ENCODE results near the gene FAM110A.

Gene FAM110A

GRCh38 chr20:819680-820322, 13.7 kb upstream of the FAM110A start:
- TF ChIP-seq CTCF (conservative IDR thresholded peaks at IDR 0.05; ENCODE audit: low read depth, low read length): no peak
- no peak overlapping the region for H3K27ac ChIP-seq
- H3K79me2 ChIP-seq (ENCODE audit: insufficient read depth, low read depth): no peaks in the 10 kb centered on the region
- peaks cover 21% of the 10 kb centered on the region for H3K4me1 ChIP-seq (ENCODE audit: low read depth, poor library complexity, severe bottlenecking)
- no peak overlapping the region for H3K4me2 ChIP-seq
- H4K20me1 ChIP-seq (ENCODE audit: insufficient read depth): no peaks in the 10 kb centered on the region
- H3K4me3 ChIP-seq (IDR thresholded peaks at IDR 0.05; ENCODE audit: insufficient read depth, low read depth, low read length): no peak overlapping the region
- no peaks in the 10 kb centered on the region for H3K36me3 ChIP-seq (ENCODE audit: insufficient read depth)
- no peak overlapping the region for H3K9ac ChIP-seq
- no peaks in the 10 kb centered on the region for H3K27me3 ChIP-seq (ENCODE audit: insufficient read depth, low read depth)
- no peak overlapping the region for H2AFZ ChIP-seq (ENCODE audit: low read depth)

- no peak overlapping the region for H3K4me3 ChIP-seq (IDR thresholded peaks at IDR 0.05; ENCODE audit: insufficient read depth, low read depth, low read length)
- no peak overlapping the region for H3K27ac ChIP-seq
- no peaks in the 10 kb centered on the region for H3K79me2 ChIP-seq (ENCODE audit: insufficient read depth, low read depth)
- no peak overlapping the region for H2AFZ ChIP-seq (ENCODE audit: low read depth)
- H3K9ac ChIP-seq: no peak overlapping the region
- peaks cover 23% of the 10 kb centered on the region for H3K4me1 ChIP-seq (ENCODE audit: low read depth, poor library complexity, severe bottlenecking)
- no peaks in the 10 kb centered on the region for H4K20me1 ChIP-seq (ENCODE audit: insufficient read depth)
- no peaks in the 10 kb centered on the region for H3K27me3 ChIP-seq (ENCODE audit: insufficient read depth, low read depth)
- no peaks in the 10 kb centered on the region for H3K36me3 ChIP-seq (ENCODE audit: insufficient read depth)
- no peak for TF ChIP-seq CTCF (conservative IDR thresholded peaks at IDR 0.05; ENCODE audit: low read depth, low read length)
- H3K4me2 ChIP-seq: no peak overlapping the region
Measured at GRCh38 chr20:820323-820953, 13.1 kb upstream of the FAM110A start.

- no peak for TF ChIP-seq CTCF (conservative IDR thresholded peaks at IDR 0.05; ENCODE audit: low read depth, low read length)
- Histone ChIP-seq H3K4me3 (IDR thresholded peaks at IDR 0.05; ENCODE audit: insufficient read depth, low read depth, low read length) (no peak overlapping the region), H3K4me2 (no peak overlapping the region), H3K9ac (no peak overlapping the region), H3K4me1 (ENCODE audit: low read depth, poor library complexity, severe bottlenecking) (peaks cover 30% of the 10 kb centered on the region), H4K20me1 (ENCODE audit: insufficient read depth) (no peaks in the 10 kb centered on the region), H3K79me2 (ENCODE audit: insufficient read depth, low read depth) (no peaks in the 10 kb centered on the region), H3K36me3 (ENCODE audit: insufficient read depth) (no peaks in the 10 kb centered on the region), H3K27me3 (ENCODE audit: insufficient read depth, low read depth) (no peaks in the 10 kb centered on the region), H3K27ac (no peak overlapping the region), H2AFZ (ENCODE audit: low read depth) (no peak overlapping the region)
Measured at GRCh38 chr20:821046-821730, 12.3 kb upstream of the FAM110A start.

GRCh38 chr20:821731-822065, 11.8 kb upstream of the FAM110A start:
- Histone ChIP-seq H3K9ac (no peak overlapping the region), H3K4me3 (IDR thresholded peaks at IDR 0.05; ENCODE audit: insufficient read depth, low read depth, low read length) (no peak overlapping the region), H3K36me3 (ENCODE audit: insufficient read depth) (no peaks in the 10 kb centered on the region), H4K20me1 (ENCODE audit: insufficient read depth) (no peaks in the 10 kb centered on the region), H3K79me2 (ENCODE audit: insufficient read depth, low read depth) (no peaks in the 10 kb centered on the region), H3K4me1 (ENCODE audit: low read depth, poor library complexity, severe bottlenecking) (peaks cover 35% of the 10 kb centered on the region), H3K27ac (no peak overlapping the region), H3K27me3 (ENCODE audit: insufficient read depth, low read depth) (no peaks in the 10 kb centered on the region), H2AFZ (ENCODE audit: low read depth) (no peak overlapping the region), H3K4me2 (no peak overlapping the region)
- TF ChIP-seq CTCF (conservative IDR thresholded peaks at IDR 0.05; ENCODE audit: low read depth, low read length): no peak
